H9 (cell line): Measurements from ENCODE around the gene SLC22A6. TPM values are rescaled to one million over a fixed set of nuclear protein-coding genes. Genes with fewer than 3 reads are reported as not detected.
A peak's percentile ranks its signal among the peaks of the same experiment; 100 is the strongest.

Experiments
- DNase-seq: peaks from one replicate; pipeline ENCODE4 v3.0.0-alpha.2; 2017
- H2AFZ ChIP-seq: one replicate; pipeline ENCODE4 v1.6.1; 2013; ENCODE audit warnings: mild to moderate bottlenecking, low read length, control low read depth, moderate library complexity
- H2AK5ac ChIP-seq: 2 replicates; pipeline ENCODE4 v1.6.1; 2013; ENCODE audit warnings: low read length, control low read depth, mixed read lengths; ENCODE audit not compliant: insufficient read length
- H2BK120ac ChIP-seq: one replicate; pipeline ENCODE4 v1.6.1; 2013; ENCODE audit warnings: low read depth, mild to moderate bottlenecking, low read length, control low read depth, inconsistent platforms; ENCODE audit not compliant: poor library complexity, severe bottlenecking
- H2BK12ac ChIP-seq: 2 replicates; pipeline ENCODE4 v1.6.1; 2013; ENCODE audit warnings: low read length, control low read depth, mixed read lengths, low read depth; ENCODE audit not compliant: insufficient read length
- H2BK15ac ChIP-seq: 2 replicates; pipeline ENCODE4 v1.6.1; 2013; ENCODE audit warnings: low read depth, low read length, control low read depth
- H2BK20ac ChIP-seq: one replicate; pipeline ENCODE4 v1.6.1; 2013; ENCODE audit warnings: low read depth, mild to moderate bottlenecking, low read length, control low read depth, inconsistent platforms; ENCODE audit not compliant: poor library complexity, severe bottlenecking
- H2BK5ac ChIP-seq: 2 replicates; pipeline ENCODE4 v1.6.1; 2013; ENCODE audit warnings: low read length, control low read depth, mixed read lengths; ENCODE audit not compliant: insufficient read length
- H3K14ac ChIP-seq: 2 replicates; pipeline ENCODE4 v1.6.1; 2013; ENCODE audit warnings: low read length, control low read depth; ENCODE audit not compliant: insufficient read depth
- H3K18ac ChIP-seq: 2 replicates; pipeline ENCODE4 v1.6.1; 2013; ENCODE audit warnings: low read depth, mild to moderate bottlenecking, mixed read lengths, low read length, control low read depth; ENCODE audit not compliant: insufficient read length
- H3K23ac ChIP-seq: 2 replicates; pipeline ENCODE4 v1.6.1; 2013; ENCODE audit warnings: low read length, control low read depth, mixed read lengths, low read depth; ENCODE audit not compliant: insufficient read length
- H3K23me2 ChIP-seq: 2 replicates; pipeline ENCODE4 v1.6.1; 2013; ENCODE audit warnings: low read depth, mild to moderate bottlenecking, mixed read lengths, low read length, control low read depth; ENCODE audit not compliant: insufficient read length, poor library complexity, severe bottlenecking
- H3K27ac ChIP-seq: 2 replicates; pipeline ENCODE4 v1.5.1; 2013; ENCODE audit warnings: low read length, control low read depth, mixed read lengths, low read depth; ENCODE audit not compliant: insufficient read length
- H3K27me3 ChIP-seq: 2 replicates; pipeline ENCODE4 v1.6.1; 2013; ENCODE audit warnings: low read length, control low read depth, inconsistent platforms; ENCODE audit not compliant: insufficient read depth
- H3K4ac ChIP-seq: 2 replicates; pipeline ENCODE4 v1.6.1; 2013; ENCODE audit warnings: low read depth, mild to moderate bottlenecking, control low read depth, inconsistent platforms, low read length, moderate library complexity
- H3K4me1 ChIP-seq: 2 replicates; pipeline ENCODE4 v1.6.1; 2013; ENCODE audit warnings: low read length, control low read depth, inconsistent platforms; ENCODE audit not compliant: insufficient read depth
- H3K4me2 ChIP-seq: 2 replicates; pipeline ENCODE4 v1.6.1; 2013; ENCODE audit warnings: low read length, control low read depth, mixed read lengths; ENCODE audit not compliant: insufficient read length, insufficient read depth
- H3K56ac ChIP-seq: 2 replicates; pipeline ENCODE4 v1.6.1; 2013; ENCODE audit warnings: low read depth, mild to moderate bottlenecking, mixed read lengths, low read length, control low read depth; ENCODE audit not compliant: insufficient read length
- H3K79me1 ChIP-seq: 2 replicates; pipeline ENCODE4 v1.6.1; 2013; ENCODE audit warnings: low read depth, mild to moderate bottlenecking, moderate library complexity, low read length, control low read depth, inconsistent platforms; ENCODE audit not compliant: insufficient read depth, poor library complexity, severe bottlenecking
- H3K79me2 ChIP-seq: 2 replicates; pipeline ENCODE4 v1.6.1; 2013; ENCODE audit warnings: low read length, control low read depth, inconsistent platforms; ENCODE audit not compliant: insufficient read depth
- H3K9ac ChIP-seq: 2 replicates; pipeline ENCODE4 v1.6.1; 2013; ENCODE audit warnings: low read length, control low read depth, mixed read lengths; ENCODE audit not compliant: insufficient read length; ENCODE audit errors: extremely low read depth
- H3K9me3 ChIP-seq: one replicate; pipeline ENCODE4 v1.6.1; 2013; ENCODE audit warnings: low read depth, low read length, inconsistent platforms; ENCODE audit not compliant: control insufficient read depth
- H3T11ph ChIP-seq: one replicate; pipeline ENCODE4 v1.6.1; 2013; ENCODE audit warnings: mild to moderate bottlenecking, low read length, control low read depth, inconsistent platforms
- H4K20me1 ChIP-seq: one replicate; pipeline ENCODE4 v1.6.1; 2013; ENCODE audit not compliant: control insufficient read depth, insufficient read length, insufficient read depth
- H4K5ac ChIP-seq: 2 replicates; pipeline ENCODE4 v1.6.1; 2013; ENCODE audit warnings: low read depth, mild to moderate bottlenecking, mixed read lengths, low read length, control low read depth; ENCODE audit not compliant: insufficient read length
- H4K8ac ChIP-seq: replicated peaks from 2 replicates; pipeline ENCODE4 v1.6.1; 2013; ENCODE audit warnings: low read length, control low read depth, mixed read lengths, low read depth; ENCODE audit not compliant: insufficient read length
- H4K91ac ChIP-seq: 2 replicates; pipeline ENCODE4 v1.6.1; 2013; ENCODE audit warnings: low read depth, mild to moderate bottlenecking, moderate library complexity, mixed read lengths, low read length, control low read depth; ENCODE audit not compliant: insufficient read length
- H3K27ac Mint-ChIP-seq, 3 experiments: 2 replicates in 2 of 3; 3 replicates in 1 of 3; pipeline ENCODE4 v1.8.0; 2020 to 2021; ENCODE audit warnings: mixed read lengths in 3 of 3, mild to moderate bottlenecking in 1 of 3, moderate library complexity in 1 of 3
- H3K27me3 Mint-ChIP-seq: 2 replicates; pipeline ENCODE4 v1.8.0; 2021; ENCODE audit warnings: low read depth, mild to moderate bottlenecking, moderate library complexity, mixed read lengths
- H3K36me3 Mint-ChIP-seq, 3 experiments: 2 replicates in 2 of 3; 3 replicates in 1 of 3; pipeline ENCODE4 v1.8.0; 2020 to 2021; ENCODE audit warnings: low read depth in 3 of 3, mixed read lengths in 3 of 3; ENCODE audit not compliant: insufficient read depth in 1 of 3
- H3K4me1 Mint-ChIP-seq, 2 experiments: 2 replicates each; pipeline ENCODE4 v1.8.0; 2020; ENCODE audit warnings: mixed read lengths in 2 of 2
- H3K4me3 Mint-ChIP-seq, 2 experiments: 2 replicates in 1 of 2; 3 replicates in 1 of 2; pipeline ENCODE4 v1.8.0; 2020 to 2021; ENCODE audit warnings: mild to moderate bottlenecking in 2 of 2, mixed read lengths in 2 of 2, moderate library complexity in 1 of 2
- H3K9me3 Mint-ChIP-seq, 2 experiments: 2 replicates in 1 of 2; 3 replicates in 1 of 2; pipeline ENCODE4 v1.8.0; 2020; ENCODE audit warnings: mild to moderate bottlenecking in 2 of 2, mixed read lengths in 2 of 2, moderate library complexity in 1 of 2
- WGBS: extraction: QIAGEN DNeasy Blood & Tissue Kit; methylation state at CpG from one replicate; pipeline ENCODE4 v1.1.7; 2013; ENCODE audit warnings: missing lambda C conversion rate, low lambda C conversion rate, mixed read lengths; ENCODE audit not compliant: insufficient read length; ENCODE audit errors: extremely low coverage; 5-methylcytosine and 5-hydroxymethylcytosine counted together
- total RNA-seq: library from RNA; stranded (reverse); gene quantifications from 2 replicates; pipeline ENCODE4 v1.2.1, GENCODE V29; 2021
- TF ChIP-seq, protein P1 (sequence below): fragments of 200-600 bp; sonication (generic); conservative IDR thresholded peaks from 3 replicates; pipeline ENCODE4 v1.8.0; 2021; ENCODE audit warnings: antibody characterized with exemption, mild to moderate bottlenecking

Gene SLC22A6
- total RNA-seq, 1 experiment from 2014 or later = not detected

DNA sequence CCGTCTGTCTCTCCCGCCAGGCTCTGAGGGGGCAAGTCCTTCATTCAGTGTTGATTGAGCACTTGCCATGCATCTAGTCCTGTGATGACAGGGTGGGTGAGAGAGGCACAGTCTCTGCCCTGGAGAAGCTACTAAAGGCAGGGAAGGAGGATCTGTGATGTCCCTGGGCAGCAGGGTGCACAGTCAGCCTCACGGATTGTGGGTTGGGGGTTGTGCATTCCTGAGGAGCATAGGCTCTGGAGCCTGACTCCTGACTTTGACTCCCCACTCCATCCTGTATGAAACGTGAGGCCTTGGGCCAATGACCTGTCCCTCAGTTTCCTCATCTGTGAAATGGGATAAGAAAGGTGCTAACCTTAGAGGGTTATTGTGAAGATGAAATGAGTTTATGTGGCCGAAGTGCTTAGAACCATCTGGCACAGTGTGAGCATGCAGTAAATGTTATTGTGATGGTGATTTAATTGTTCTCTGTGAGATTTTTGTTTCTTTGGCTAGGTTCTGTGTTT, 26.2 kb upstream of the SLC22A6 start:
- Histone ChIP-seq H3K9me3 (no peaks in the 10 kb centered on the region), H3K56ac (no peak overlapping the region), H2BK5ac (no peak overlapping the region), H2BK120ac (no peak overlapping the region), H3K4me2 (no peak overlapping the region), H4K91ac (no peak overlapping the region), H2BK15ac (no peak overlapping the region), H3K23me2 (no peaks in the 10 kb centered on the region), H2BK12ac (no peak overlapping the region), H3K23ac (no peak overlapping the region), H3K14ac (peak overlapping the region; percentile 6; the same call in 1 of the 2 replicates), H4K8ac (no peak overlapping the region), H3K27ac (no peak overlapping the region), H2AK5ac (no peak overlapping the region), H3K18ac (no peak overlapping the region), H4K5ac (no peak overlapping the region), H3K4ac (no peak overlapping the region), H3T11ph (no peak overlapping the region), H3K9ac (no peak overlapping the region), H2AFZ (no peak overlapping the region), H2BK20ac (no peak overlapping the region), H3K79me2 (no peaks in the 10 kb centered on the region), H3K79me1 (no peaks in the 10 kb centered on the region), H3K4me1 (no peaks in the 10 kb centered on the region; the same call in 1 of the 2 replicates), H4K20me1 (no peaks in the 10 kb centered on the region), H3K27me3 (no peaks in the 10 kb centered on the region)
- H3K27me3 Mint-ChIP-seq = peaks cover 7% of the 10 kb centered on the region
- peaks cover 20 to 31% of the 10 kb centered on the region in 2 experiments for H3K4me1 Mint-ChIP-seq
- no peak for DNase-seq
- H3K9me3 Mint-ChIP-seq = no peaks in the 10 kb centered on the region; a peak in 1 of 5 replicates
- no CpG with 5 or more reads among the region's 5 CpGs for WGBS
- TF ChIP-seq, protein P1, sequence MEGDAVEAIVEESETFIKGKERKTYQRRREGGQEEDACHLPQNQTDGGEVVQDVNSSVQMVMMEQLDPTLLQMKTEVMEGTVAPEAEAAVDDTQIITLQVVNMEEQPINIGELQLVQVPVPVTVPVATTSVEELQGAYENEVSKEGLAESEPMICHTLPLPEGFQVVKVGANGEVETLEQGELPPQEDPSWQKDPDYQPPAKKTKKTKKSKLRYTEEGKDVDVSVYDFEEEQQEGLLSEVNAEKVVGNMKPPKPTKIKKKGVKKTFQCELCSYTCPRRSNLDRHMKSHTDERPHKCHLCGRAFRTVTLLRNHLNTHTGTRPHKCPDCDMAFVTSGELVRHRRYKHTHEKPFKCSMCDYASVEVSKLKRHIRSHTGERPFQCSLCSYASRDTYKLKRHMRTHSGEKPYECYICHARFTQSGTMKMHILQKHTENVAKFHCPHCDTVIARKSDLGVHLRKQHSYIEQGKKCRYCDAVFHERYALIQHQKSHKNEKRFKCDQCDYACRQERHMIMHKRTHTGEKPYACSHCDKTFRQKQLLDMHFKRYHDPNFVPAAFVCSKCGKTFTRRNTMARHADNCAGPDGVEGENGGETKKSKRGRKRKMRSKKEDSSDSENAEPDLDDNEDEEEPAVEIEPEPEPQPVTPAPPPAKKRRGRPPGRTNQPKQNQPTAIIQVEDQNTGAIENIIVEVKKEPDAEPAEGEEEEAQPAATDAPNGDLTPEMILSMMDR = no peak
- no peak overlapping the region for H3K4me3 Mint-ChIP-seq
- H3K27ac Mint-ChIP-seq = no peak overlapping the region
- no peaks in the 10 kb centered on the region for H3K36me3 Mint-ChIP-seq
